GM18909 (cell line): ENCODE measurements around the gene EHD3.

Experiments
- ATAC-seq: cut with Tn5 transposase; IDR thresholded peaks from one replicate; pipeline ENCODE4 v1.9.1; 2021; ENCODE audit warnings: mild to moderate bottlenecking; ENCODE audit not compliant: unreplicated experiment, poor library complexity

EHD3 gene

DNA sequence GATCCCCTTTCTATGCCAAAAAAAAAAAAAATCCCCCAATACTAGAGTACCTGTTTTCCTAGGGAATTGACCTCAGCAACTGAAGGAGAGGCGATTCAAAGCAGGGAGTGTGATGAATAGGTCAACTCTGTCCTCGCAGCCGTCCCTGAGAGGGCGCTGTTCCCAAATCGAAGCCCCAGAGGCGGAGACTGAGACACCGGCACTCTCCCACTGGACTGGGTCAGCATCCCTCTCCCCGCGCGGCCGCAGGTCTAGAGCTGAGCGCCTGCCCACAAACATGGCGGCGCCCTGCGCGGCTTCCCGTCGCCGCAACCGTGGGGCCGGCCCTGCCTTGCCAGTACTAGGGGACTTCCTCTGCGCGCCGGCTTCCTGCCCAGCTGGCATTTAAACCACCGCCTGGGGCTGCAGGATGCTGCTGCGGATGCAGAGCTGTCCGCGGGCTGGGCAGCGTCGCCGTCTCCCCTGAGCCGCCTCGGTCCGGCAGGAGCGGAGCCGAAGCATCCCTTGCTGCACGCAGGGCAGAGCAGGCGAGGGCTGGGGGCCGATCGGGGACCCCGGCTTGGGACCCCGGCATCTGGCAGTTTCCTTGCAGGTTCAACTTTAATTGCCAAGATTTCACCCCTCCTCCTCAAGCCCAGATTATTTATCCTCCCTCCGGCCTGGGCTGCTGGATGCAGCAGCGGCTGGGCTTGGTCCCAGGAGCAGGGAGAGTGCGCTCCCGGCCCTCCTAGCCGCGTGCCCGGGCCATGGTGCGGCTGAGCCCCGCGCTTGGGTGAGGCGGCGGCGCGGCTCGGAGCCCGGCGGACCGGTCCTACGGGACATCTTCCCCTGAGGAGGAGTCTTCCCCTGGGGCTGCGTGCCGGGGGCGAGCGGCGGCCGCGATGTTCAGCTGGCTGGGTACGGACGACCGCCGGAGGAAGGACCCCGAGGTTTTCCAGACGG lies at the start of gene EHD3:
Gene EHD3, plus strand, starts transcription at position 412 of the 942 bp plus-strand sequence. Its CDS starts 470 bp downstream, at position 882.
- peak; percentile 94 for ATAC-seq

GRCh38 chr2:31187166-31187565 lies 46.8 kb upstream of the EHD3 start:
- ATAC-seq: no peak

GRCh38 chr2:31188131-31188530 lies 45.8 kb upstream of the EHD3 start:
- ATAC-seq: no peak

GRCh38 chr2:31189141-31189540 lies 44.8 kb upstream of the EHD3 start:
- ATAC-seq: no peak

DNA sequence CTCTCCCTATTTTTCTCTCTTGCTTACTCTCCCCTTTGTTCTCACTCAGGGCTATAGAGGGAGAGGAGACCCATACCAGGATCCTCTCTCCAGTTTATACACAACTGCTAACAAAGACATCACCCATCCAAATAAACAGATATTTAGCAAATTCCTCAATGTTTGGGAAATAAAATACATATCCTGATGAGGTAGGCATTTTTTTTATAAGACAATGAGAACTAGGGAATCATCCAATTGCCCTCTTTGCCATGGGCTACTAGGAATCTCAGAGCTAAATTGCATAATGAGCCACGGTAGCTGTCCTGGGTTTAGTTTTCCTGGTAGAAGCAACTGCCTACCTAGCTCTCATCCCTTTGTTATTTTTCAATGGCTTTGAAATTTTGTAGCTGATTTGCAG lies 43.8 kb upstream of the EHD3 start:
- no peak for ATAC-seq

- ATAC-seq: no peak
Measured at GRCh38 chr2:31191931-31192330, 42.0 kb upstream of the EHD3 start.

DNA sequence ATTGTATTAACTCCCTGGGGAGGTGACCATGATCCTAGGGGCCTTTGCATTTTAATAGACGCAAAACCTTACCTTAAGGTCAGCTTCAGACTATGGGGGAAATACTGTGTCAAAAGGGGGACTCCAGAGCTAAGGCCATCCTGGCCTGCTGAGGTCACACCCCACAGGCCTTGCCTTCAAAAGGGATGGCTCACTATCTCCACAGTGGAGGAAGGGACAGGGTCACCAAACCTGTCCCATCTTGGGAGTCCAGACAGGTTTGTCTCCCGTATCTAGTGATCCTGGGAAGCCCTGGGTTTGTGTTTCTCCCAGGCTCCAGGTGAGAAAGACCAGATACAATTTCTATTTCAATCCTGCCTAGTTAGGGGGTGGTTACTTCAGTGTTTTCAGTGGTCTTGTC lies 41.6 kb upstream of the EHD3 start:
- ATAC-seq: no peak

DNA sequence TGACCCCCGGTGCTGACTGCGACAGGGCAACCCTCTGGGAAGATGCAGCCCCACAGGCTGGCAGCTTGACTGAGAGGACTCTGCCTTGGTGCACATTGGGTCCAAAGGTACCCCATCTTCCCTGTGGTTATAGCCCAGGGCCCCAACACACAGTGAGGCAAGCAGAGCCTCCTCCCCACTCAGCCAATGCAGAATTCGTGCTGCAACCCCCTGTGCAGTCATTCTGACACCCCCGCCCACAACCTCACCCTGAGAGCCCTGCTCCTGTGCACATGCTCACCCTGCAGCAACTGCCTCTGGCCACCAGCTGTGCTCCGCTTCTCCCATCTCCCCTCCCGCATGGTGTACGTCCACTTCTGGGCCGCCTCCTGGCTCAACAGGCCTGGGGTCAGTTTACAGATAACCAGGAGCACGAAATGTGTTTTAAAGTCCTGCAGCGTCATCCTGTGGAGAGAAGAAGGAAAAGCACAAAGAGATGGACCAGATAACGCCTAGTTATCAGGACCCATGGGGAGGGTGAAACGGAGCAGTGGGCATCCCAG lies 41.0 kb upstream of the EHD3 start:
- ATAC-seq: no peak

DNA sequence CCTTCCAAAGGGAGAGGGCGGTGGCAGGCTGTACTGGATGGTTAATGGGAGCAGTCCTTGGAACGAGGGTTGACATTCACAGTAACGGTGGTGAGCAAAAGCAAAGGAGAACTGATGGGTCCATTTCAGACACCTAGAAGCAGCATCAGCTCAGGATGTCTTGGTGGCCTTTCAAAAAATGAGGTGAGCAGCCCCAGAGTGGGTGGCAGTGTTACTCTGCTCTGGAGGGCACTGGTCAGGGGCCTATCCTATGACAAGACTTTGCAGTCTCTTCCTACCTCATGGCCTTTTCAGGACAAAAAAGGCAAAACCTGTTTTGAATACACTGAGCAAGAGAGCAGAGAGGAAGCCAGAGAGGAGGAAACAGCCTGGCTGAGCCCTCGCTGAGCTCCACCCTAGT lies 40.1 kb upstream of the EHD3 start:
- no peak for ATAC-seq

- ATAC-seq: no peak
Measured at GRCh38 chr2:31196622-31197021, 37.3 kb upstream of the EHD3 start.

DNA sequence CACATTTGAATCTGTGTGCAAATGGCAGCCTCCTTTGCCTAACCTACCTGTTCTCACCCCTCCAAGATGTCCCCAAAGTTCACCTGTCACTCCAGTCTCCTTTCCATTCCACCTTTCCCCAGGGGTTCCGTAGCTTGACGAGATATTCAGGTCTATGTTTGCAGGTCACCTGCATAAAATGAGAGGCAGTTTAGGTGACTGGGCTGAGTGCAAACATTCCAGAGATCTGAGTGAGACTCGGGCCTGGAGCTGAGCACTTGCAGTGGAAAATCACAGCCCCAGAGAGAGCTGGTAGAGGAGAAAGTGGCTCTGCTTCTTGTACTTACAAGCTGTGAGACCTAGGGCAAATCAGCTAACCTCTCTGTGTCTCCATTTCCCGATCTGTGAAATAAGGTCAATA lies 36.8 kb upstream of the EHD3 start:
- no peak for ATAC-seq

GRCh38 chr2:31197669-31198068 lies 36.3 kb upstream of the EHD3 start:
- no peak for ATAC-seq

GRCh38 chr2:31199206-31199605 lies 34.7 kb upstream of the EHD3 start:
- ATAC-seq: no peak

DNA sequence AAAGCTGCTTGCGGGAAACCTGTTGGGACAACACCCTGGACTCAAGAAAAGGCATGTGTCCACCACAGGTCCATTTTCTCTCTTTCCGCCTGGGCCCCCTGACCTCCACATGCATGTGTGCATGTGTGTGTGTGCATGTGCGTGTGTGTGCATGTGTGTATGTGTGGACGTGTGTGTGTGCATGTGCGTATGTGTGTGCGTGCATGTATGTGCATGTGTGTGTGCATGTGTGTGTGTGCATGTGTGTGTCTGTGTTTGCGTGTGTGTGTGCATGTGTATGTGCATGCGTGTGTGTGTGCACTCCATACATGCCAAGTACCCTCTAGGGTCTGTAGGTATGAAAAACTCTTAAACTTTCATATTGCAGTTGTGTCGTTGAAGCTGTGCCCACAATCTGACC lies 33.0 kb upstream of the EHD3 start:
- ATAC-seq: no peak

DNA sequence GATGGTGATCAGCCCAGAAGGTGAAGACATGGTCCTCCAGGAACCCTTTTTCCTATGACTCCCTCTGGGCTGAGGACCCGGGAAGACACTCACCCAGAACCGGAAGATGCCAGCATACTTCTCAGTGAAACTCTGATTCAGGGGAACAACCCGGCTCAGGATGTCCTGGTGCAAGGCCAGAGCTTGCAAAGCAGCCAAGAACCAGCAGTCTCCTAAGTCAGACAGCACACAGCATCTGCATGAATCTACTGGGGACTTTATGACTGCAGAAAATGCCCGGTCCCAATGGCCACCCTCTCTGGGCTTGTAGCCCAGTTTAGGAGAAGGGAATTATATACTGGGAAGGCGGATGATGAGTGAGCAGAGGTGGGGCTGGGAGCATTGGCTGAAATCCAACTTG lies 31.9 kb upstream of the EHD3 start:
- ATAC-seq: no peak

DNA sequence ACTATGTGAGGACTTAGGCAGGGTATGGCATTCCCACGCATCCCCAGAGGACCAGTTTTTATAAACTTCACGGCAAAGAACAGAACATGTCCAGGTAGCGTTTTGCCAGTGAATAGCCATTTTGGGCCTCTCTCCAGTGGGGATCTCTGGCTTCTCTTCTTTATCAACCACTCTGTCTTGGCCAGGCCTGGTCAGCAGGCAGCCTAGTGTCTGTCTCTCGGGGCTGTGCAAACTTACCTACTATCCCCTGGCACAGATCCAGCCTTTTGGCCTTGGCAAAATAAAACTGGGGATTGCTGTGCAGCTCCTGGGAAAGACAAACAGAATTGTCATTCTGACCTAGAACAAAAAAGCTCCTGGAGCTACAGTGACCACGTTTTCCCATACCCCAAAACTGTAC lies 31.1 kb upstream of the EHD3 start:
- no peak for ATAC-seq

DNA sequence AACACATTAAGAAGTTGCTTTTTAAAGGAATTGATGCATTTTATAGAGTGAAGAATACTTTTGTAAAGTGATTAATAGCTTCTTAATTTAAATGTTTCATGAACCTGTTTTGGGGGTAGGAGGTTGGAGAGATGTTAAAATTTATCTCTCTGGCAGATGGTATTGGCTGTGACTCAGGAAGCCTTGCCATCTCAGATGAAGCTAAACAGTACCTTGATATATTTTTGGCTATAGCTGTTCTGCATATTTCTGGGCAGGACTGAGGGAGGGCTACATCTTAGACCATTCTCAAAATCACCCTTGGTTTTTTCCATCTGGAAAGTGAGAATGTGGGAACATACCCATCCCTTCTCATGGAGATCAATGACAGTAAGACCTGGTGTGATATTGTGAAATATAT lies 30.0 kb upstream of the EHD3 start:
- ATAC-seq: no peak

- ATAC-seq: no peak
Measured at GRCh38 chr2:31204783-31205182, 29.2 kb upstream of the EHD3 start.

- ATAC-seq: no peak
Measured at GRCh38 chr2:31205186-31205585, 28.8 kb upstream of the EHD3 start.

- ATAC-seq: no peak
Measured at GRCh38 chr2:31205613-31206012, 28.3 kb upstream of the EHD3 start.

- ATAC-seq: no peak
Measured at GRCh38 chr2:31207790-31208189, 26.2 kb upstream of the EHD3 start.

GRCh38 chr2:31208240-31208639 lies 25.7 kb upstream of the EHD3 start:
- ATAC-seq: no peak
